Type B pancreatic cell (in vitro differentiated cells): Measurements from ENCODE around the gene TBC1D21. TPM values are rescaled to one million over a fixed set of nuclear protein-coding genes. Genes with fewer than 3 reads are reported as not detected.
"Not testable (repeated sequence)": the region's sequence is repeated elsewhere in the genome, so short reads cannot be mapped to it uniquely, and the experiment has no call there.

ENCODE experiments used
- DNase-seq: peaks from one replicate; pipeline ENCODE4 v3.0.0; 2021; ENCODE audit warnings: mixed read lengths; ENCODE audit not compliant: unreplicated experiment; ENCODE audit errors: extremely low spot score
- H3K27ac Mint-ChIP-seq: 2 replicates; pipeline ENCODE4 v1.8.0; 2021; ENCODE audit warnings: mild to moderate bottlenecking, mixed read lengths
- H3K27me3 Mint-ChIP-seq: 2 replicates; pipeline ENCODE4 v1.8.0; 2021; ENCODE audit warnings: mixed read lengths
- H3K36me3 Mint-ChIP-seq: 2 replicates; pipeline ENCODE4 v1.8.0; 2021; ENCODE audit warnings: mixed read lengths
- H3K4me1 Mint-ChIP-seq: one replicate; pipeline ENCODE4 v1.8.0; 2021; ENCODE audit warnings: mixed read lengths; ENCODE audit not compliant: unreplicated experiment
- H3K4me3 Mint-ChIP-seq: 2 replicates; pipeline ENCODE4 v1.8.0; 2021; ENCODE audit warnings: mild to moderate bottlenecking, mixed read lengths
- H3K9me3 Mint-ChIP-seq: 2 replicates; pipeline ENCODE4 v1.8.0; 2021; ENCODE audit warnings: mixed read lengths
- total RNA-seq: library from RNA; stranded (reverse); gene quantifications from 2 replicates; pipeline ENCODE4 v1.2.1, GENCODE V29; 2021; ENCODE audit warnings: low replicate concordance
- TF ChIP-seq, protein P1 (sequence below): fragments of 200-600 bp; sonication (generic); conservative IDR thresholded peaks from 2 replicates; pipeline ENCODE4 v1.5.0; 2021; ENCODE audit warnings: antibody characterized with exemption, mild to moderate bottlenecking

The TBC1D21 gene
- total RNA-seq, 1 donor from 2014 or later: not detected

DNA sequence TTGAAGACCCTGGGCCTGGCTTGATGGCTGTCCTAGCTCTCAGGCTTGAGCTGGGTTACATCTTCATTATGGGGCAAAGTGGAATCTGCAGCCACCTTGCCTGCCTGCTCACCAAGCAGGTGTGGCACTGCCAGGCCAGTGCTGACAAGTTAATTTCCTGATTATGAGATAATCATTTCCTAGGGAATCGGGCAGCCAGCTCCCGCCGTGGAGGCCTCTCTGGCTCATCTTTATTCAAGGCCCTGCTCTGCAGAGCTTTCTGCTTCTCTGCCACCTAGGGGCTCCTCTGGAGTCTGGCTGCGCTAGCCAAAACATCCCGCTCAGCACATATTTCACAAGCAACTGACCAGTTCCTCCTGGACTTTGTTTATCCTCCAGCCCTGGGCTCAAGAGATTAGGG is 62.8 kb downstream of the TBC1D21 start:
- H3K27me3 Mint-ChIP-seq: peaks cover 2% of the 10 kb centered on the region

DNA sequence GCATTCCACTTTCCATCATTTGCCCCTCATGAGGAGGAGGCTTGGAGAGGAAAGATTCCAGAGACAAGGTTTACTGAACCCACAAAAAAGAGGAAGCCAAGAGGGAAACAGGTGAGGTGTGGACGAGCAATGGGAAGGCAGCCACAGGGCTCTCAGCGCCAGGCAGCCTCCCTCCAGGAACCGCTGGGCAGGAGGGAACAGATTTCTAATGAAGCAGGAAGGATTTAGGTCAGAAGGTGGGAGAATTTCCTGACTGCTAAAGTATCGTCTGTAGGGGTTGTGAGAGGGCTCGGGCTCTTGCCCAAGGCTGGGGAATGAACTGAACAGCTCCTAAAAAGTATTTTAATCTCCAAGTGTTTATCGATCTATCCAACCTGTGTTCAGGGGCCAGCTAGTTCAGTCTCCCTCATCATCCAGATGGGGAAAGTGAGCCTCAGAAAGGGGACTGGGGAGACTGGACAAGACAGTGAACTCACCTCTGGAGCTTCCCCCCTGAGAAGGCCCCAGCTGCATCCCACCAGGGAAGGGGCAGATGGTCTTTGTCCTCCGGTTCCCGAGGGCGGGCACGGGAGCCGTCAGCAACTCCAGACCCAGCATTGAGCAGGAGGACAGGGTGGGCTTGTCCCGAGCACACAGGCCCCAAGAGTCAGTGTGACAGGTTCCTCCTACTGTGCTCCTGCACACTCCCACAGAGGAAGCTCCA is 63.4 kb downstream of the TBC1D21 start:
- DNase-seq: no peak
- Mint-ChIP-seq H3K36me3 (no peaks in the 10 kb centered on the region), H3K27me3 (no peaks in the 10 kb centered on the region), H3K27ac (no peak overlapping the region), H3K9me3 (no peaks in the 10 kb centered on the region), H3K4me3 (no peak overlapping the region), H3K4me1 (peaks cover 39% of the 10 kb centered on the region)
- TF ChIP-seq, protein P1, sequence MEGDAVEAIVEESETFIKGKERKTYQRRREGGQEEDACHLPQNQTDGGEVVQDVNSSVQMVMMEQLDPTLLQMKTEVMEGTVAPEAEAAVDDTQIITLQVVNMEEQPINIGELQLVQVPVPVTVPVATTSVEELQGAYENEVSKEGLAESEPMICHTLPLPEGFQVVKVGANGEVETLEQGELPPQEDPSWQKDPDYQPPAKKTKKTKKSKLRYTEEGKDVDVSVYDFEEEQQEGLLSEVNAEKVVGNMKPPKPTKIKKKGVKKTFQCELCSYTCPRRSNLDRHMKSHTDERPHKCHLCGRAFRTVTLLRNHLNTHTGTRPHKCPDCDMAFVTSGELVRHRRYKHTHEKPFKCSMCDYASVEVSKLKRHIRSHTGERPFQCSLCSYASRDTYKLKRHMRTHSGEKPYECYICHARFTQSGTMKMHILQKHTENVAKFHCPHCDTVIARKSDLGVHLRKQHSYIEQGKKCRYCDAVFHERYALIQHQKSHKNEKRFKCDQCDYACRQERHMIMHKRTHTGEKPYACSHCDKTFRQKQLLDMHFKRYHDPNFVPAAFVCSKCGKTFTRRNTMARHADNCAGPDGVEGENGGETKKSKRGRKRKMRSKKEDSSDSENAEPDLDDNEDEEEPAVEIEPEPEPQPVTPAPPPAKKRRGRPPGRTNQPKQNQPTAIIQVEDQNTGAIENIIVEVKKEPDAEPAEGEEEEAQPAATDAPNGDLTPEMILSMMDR: no peak

More for the DNA sequence above, 62.8 kb downstream of the TBC1D21 start:
- H3K4me3 Mint-ChIP-seq: no peak overlapping the region
- H3K36me3 Mint-ChIP-seq: no peaks in the 10 kb centered on the region
- DNase-seq: no peak
- no peak overlapping the region for H3K27ac Mint-ChIP-seq
- TF ChIP-seq, protein P1: no peak
- peaks cover 39% of the 10 kb centered on the region for H3K4me1 Mint-ChIP-seq
- H3K9me3 Mint-ChIP-seq: no peaks in the 10 kb centered on the region

DNA sequence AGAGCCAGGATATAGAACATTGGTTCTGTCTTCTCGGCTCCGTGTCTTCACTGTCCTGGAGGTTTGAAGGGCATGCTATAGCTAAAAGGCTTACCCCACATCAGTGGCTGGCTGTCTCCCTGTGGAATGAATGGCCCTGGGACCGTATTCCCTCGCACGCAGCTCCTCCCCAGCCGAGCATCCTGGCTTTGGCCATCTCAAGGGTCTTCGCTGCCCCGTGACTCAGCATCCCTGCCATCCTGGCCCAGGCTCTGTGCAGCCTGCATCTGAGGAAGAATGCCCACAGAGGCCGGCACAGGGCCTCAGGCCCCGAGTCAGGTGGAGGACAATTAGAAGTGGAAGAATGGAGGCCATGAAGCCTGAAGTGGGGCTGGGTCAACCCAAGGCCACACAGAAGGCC is 63.9 kb downstream of the TBC1D21 start:
- no peak for DNase-seq
- Mint-ChIP-seq H3K27ac (no peak overlapping the region), H3K27me3 (no peaks in the 10 kb centered on the region), H3K4me1 (peaks cover 39% of the 10 kb centered on the region), H3K9me3 (no peaks in the 10 kb centered on the region), H3K4me3 (no peak overlapping the region), H3K36me3 (no peaks in the 10 kb centered on the region)
- TF ChIP-seq, protein P1: no peak

DNA sequence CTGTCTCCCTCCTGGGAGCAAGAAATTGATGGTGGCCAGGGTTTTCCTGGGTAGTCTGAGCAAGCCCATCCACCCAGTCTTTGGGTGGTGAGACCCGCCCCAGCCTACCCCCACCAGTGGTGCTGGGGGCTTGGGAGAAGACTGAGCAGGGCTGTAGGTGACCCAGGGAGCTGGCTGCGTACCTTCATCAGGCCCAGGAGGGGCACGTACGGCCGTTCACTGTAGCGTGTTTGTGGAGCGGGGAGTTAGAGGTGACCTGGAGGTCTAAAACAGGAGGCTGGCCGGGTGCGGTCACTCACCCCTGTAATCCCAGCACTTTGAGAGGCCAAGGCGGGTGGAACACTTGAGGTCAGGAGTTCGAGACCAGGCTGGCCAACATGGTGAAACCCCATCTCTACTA is 64.4 kb downstream of the TBC1D21 start:
- TF ChIP-seq, protein P1: no peak
- Mint-ChIP-seq H3K4me1 (peaks cover 39% of the 10 kb centered on the region), H3K9me3 (no peaks in the 10 kb centered on the region), H3K4me3 (no peak overlapping the region), H3K27ac (no peak overlapping the region), H3K36me3 (no peaks in the 10 kb centered on the region), H3K27me3 (no peaks in the 10 kb centered on the region)
- DNase-seq: no peak

DNA sequence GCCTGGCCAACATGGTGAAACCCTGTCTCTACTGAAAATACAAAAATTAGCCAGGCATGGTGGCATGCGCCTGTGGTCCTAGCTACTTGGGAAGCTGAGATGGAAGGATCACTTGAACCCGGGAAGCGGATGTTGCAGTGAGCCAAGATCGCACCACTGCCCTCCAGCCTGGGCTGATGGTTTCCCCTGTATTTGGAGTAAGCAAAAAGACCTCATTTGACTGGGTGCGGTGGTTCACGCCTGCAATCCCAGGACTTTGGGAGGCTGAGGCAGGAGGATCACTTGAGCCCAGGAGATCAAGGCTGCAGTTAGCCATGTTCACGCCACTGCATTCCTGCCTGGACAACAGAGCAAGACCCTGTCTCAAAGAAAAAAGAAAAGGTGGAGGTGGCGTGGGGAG is 65.2 kb downstream of the TBC1D21 start:
- DNase-seq, H3K36me3 Mint-ChIP-seq, H3K9me3 Mint-ChIP-seq, H3K4me3 Mint-ChIP-seq, H3K27me3 Mint-ChIP-seq, H3K27ac Mint-ChIP-seq: not testable (repeated sequence)
- peaks cover 39% of the 10 kb centered on the region for H3K4me1 Mint-ChIP-seq

Other genes starting within 250 kb of the TBC1D21 start
- 89.6 and 98.6 TPM in 2 replicates for gene NPTN, start 240.2 kb upstream of the TBC1D21 start, total RNA-seq
- gene CD276, start 189.2 kb upstream of the TBC1D21 start, total RNA-seq: 104 and 133 TPM in 2 replicates
- 5.8 and 6.4 TPM in 2 replicates for gene INSYN1, start 120.2 kb upstream of the TBC1D21 start, total RNA-seq
- gene LOXL1, start 52.9 kb downstream of the TBC1D21 start, total RNA-seq: 10.3 and 25.1 TPM in 2 replicates
- gene STOML1, start 118.7 kb downstream of the TBC1D21 start, total RNA-seq: 10.4 and 10.8 TPM in 2 replicates
- 28.7 and 29.8 TPM in 2 replicates for gene PML, start 121.2 kb downstream of the TBC1D21 start, total RNA-seq
- gene GOLGA6A, start 209.0 kb downstream of the TBC1D21 start, total RNA-seq: not detected in 2 replicates